Measurements from ENCODE around the gene TBC1D22A. TPM values are rescaled to one million over a fixed set of nuclear protein-coding genes. Genes with fewer than 3 reads are reported as not detected.

The TBC1D22A gene
- total RNA-seq, 4 donors from 2014 or later = 18.8 to 25.2 (median 23.1) TPM

- TF ChIP-seq, protein P1, sequence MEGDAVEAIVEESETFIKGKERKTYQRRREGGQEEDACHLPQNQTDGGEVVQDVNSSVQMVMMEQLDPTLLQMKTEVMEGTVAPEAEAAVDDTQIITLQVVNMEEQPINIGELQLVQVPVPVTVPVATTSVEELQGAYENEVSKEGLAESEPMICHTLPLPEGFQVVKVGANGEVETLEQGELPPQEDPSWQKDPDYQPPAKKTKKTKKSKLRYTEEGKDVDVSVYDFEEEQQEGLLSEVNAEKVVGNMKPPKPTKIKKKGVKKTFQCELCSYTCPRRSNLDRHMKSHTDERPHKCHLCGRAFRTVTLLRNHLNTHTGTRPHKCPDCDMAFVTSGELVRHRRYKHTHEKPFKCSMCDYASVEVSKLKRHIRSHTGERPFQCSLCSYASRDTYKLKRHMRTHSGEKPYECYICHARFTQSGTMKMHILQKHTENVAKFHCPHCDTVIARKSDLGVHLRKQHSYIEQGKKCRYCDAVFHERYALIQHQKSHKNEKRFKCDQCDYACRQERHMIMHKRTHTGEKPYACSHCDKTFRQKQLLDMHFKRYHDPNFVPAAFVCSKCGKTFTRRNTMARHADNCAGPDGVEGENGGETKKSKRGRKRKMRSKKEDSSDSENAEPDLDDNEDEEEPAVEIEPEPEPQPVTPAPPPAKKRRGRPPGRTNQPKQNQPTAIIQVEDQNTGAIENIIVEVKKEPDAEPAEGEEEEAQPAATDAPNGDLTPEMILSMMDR (IDR thresholded peaks at IDR 0.05 in 4 of 5, conservative IDR thresholded peaks at IDR 0.05 in 1 of 5) = no peak
- no peak for TF ChIP-seq POLR2A (IDR thresholded peaks at IDR 0.05)
- Histone ChIP-seq H3K4me1 (no peaks in the 10 kb centered on the region), H3K9me3 (no peaks in the 10 kb centered on the region), H3K27me3 (no peaks in the 10 kb centered on the region), H3K36me3 (no peaks in the 10 kb centered on the region), H3K27ac (no peak overlapping the region), H3K4me3 (no peak overlapping the region)
- intact Hi-C loops (cut with DNase I; ENCODE audit: low total_unique reads) (no loop called here), in situ Hi-C loops (cut with MboI; ENCODE audit: low sequenced_read_pairs in 4 of 4) (no loop called here)
- DNase-seq (no peak), ATAC-seq (no peak)
Measured at GRCh38 chr22:47128622-47129215, 366.3 kb downstream of the TBC1D22A start.

DNA sequence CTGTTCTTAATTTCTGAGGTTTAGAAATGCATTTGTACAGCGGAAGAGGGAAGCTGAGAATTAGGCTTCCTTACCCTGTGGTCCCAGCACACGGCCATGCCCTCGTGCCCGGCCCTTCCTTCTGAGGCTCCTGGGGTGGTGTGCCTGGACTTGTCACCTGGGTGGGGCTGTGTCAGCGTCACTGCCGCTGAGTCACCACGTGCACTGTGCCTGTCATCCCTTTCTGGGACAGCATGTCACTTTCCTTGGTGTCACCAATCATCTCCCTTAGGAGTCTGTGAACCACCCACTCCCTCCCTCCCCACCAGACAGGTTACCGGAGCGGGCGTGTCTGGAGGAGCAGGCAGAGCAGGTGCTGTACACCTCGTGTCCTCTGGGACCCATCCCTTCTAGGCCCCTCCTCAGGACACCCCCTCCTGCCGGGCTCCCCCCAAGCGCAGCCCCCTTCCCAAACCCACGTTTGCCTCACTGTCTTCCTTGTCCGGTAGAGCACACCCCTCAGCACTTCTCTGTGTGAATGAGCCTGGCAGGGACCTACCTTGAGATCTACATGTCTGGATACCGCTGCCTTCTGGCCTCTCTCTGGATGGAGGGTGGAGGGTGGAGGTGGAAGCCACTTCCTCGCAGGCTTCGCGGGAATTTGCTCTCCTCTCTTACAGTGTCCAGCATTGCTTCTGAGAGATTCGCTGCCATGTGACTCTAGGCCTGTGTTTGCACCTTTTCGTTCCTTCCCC lies 367.6 kb downstream of the TBC1D22A start:
- ATAC-seq (no peak), DNase-seq (no peak)
- intact Hi-C loops (cut with DNase I; ENCODE audit: low total_unique reads) (no loop called here), in situ Hi-C loops (cut with MboI; ENCODE audit: low sequenced_read_pairs in 4 of 4) (no loop called here)
- no peaks in the 10 kb centered on the region for H3K9me3 ChIP-seq
- H3K27ac ChIP-seq = no peak overlapping the region
- no peaks in the 10 kb centered on the region for H3K27me3 ChIP-seq
- no peaks in the 10 kb centered on the region for H3K36me3 ChIP-seq
- H3K4me3 ChIP-seq = no peak overlapping the region
- no peaks in the 10 kb centered on the region for H3K4me1 ChIP-seq
- no peak for TF ChIP-seq POLR2A (IDR thresholded peaks at IDR 0.05)

- H3K4me1 ChIP-seq = no peaks in the 10 kb centered on the region
- in situ Hi-C loops (cut with MboI; ENCODE audit: low sequenced_read_pairs in 4 of 4) (no loop called here), intact Hi-C loops (cut with DNase I; ENCODE audit: low total_unique reads) (no loop called here)
- H3K36me3 ChIP-seq = no peaks in the 10 kb centered on the region
- TF ChIP-seq, protein P1 (IDR thresholded peaks at IDR 0.05 in 4 of 5, conservative IDR thresholded peaks at IDR 0.05 in 1 of 5) = no peak
- no peak for TF ChIP-seq POLR2A (IDR thresholded peaks at IDR 0.05)
- H3K27me3 ChIP-seq = no peaks in the 10 kb centered on the region
- ATAC-seq (no peak), DNase-seq (no peak)
- H3K4me3 ChIP-seq = no peak overlapping the region
- H3K27ac ChIP-seq = no peak overlapping the region
- H3K9me3 ChIP-seq = no peaks in the 10 kb centered on the region
Measured at GRCh38 chr22:47130883-47131631, 368.6 kb downstream of the TBC1D22A start.

DNA sequence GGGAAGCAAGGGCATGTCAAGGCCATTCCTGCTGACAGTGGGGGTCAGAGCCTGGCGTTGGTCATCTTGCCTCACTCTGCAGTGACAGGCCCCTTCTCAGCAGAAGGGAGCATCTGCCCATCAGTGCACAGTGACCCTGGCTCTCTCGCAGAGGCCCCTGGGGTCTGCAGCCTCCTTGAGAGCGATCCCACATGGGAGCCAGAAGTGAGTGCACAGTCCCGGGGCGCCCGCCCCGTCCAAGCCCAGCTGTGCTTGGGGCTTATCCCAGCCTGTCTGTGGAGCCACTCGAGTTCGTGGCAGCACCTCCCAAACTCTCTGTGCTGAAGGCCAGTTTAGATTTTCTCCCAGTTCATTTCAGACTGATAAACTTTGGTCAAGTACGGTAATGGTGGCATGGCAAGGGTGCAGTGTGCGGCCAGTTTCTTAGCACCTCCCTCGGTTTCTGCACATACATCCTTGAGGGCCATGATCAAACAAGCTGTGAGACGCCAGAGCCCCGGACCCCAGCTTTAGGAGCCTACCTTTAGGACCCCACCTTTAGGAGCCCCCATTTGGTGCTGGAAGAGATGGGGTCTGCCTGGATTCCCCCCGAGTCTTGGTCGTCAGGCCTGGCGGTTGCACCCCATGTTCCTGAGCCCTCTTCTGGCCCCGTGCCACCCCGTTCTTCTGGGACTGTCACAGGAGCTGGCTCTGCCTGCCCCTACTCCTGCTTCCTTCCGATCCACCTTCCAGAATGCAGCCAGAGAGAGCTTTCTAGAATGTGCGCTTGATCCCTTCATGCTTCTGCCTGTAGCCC lies 369.4 kb downstream of the TBC1D22A start:
- Histone ChIP-seq H3K4me1 (no peaks in the 10 kb centered on the region), H3K9me3 (no peaks in the 10 kb centered on the region), H3K4me3 (no peak overlapping the region), H3K36me3 (no peaks in the 10 kb centered on the region), H3K27ac (no peak overlapping the region), H3K27me3 (no peaks in the 10 kb centered on the region)
- intact Hi-C loops (cut with DNase I; ENCODE audit: low total_unique reads) (no loop called here), in situ Hi-C loops (cut with MboI; ENCODE audit: low sequenced_read_pairs in 4 of 4) (no loop called here)
- ATAC-seq = no peak
- DNase-seq = no peak
- TF ChIP-seq, protein P1 (IDR thresholded peaks at IDR 0.05 in 4 of 5, conservative IDR thresholded peaks at IDR 0.05 in 1 of 5) = no peak
- TF ChIP-seq POLR2A (IDR thresholded peaks at IDR 0.05) = no peak

All from gastrocnemius medialis (tissue), 4 donors.